LNCAP (cell line): ENCODE data around the gene TRIO.

Source experiments
- TF ChIP-seq, protein P1 (sequence below): fragments of 450-650 bp; IDR thresholded peaks from 2 replicates; pipeline ENCODE4 v1.5.1; 2017; ENCODE audit warnings: mild to moderate bottlenecking

The TRIO gene

DNA sequence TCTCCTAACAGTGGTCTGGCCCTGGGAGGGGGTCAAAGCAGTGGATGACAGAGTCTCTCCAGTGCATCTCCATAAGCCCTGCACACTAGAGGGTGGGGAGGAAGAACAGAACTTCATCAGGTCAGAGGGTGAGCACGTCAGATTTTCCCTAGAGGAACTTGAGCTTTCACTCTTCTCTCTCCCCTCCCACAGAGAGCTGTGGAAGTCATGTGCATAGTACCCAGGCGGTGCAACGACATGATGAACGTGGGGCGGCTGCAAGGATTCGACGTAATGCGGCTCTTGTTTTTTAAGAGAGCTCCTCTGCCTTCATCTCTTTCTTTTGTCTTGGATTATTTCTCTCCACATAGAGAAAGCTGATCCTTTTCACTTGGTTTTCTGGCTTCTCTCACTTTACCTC lies 338.2 kb downstream of the TRIO start:
- TF ChIP-seq, protein P1, sequence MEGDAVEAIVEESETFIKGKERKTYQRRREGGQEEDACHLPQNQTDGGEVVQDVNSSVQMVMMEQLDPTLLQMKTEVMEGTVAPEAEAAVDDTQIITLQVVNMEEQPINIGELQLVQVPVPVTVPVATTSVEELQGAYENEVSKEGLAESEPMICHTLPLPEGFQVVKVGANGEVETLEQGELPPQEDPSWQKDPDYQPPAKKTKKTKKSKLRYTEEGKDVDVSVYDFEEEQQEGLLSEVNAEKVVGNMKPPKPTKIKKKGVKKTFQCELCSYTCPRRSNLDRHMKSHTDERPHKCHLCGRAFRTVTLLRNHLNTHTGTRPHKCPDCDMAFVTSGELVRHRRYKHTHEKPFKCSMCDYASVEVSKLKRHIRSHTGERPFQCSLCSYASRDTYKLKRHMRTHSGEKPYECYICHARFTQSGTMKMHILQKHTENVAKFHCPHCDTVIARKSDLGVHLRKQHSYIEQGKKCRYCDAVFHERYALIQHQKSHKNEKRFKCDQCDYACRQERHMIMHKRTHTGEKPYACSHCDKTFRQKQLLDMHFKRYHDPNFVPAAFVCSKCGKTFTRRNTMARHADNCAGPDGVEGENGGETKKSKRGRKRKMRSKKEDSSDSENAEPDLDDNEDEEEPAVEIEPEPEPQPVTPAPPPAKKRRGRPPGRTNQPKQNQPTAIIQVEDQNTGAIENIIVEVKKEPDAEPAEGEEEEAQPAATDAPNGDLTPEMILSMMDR = no peak

DNA sequence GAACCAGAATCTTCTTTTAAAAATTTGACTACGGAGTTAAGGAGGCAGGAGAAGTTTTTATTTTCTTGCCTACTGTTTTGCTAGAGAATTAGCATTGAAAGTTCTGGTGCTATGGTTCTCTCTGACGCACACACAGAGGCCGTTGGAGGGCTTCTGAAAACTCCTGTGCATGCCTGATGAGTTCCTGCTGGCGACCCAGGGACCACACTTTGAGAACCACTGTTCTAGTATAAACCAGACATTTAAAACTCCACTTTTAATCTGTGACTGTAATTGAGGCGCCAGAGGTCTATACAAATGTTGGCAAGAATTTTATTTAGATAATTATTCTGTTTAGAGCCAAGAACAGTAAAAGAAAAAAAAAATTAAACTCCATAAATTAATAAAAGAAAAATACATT lies 338.9 kb downstream of the TRIO start:
- TF ChIP-seq, protein P1 = no peak

DNA sequence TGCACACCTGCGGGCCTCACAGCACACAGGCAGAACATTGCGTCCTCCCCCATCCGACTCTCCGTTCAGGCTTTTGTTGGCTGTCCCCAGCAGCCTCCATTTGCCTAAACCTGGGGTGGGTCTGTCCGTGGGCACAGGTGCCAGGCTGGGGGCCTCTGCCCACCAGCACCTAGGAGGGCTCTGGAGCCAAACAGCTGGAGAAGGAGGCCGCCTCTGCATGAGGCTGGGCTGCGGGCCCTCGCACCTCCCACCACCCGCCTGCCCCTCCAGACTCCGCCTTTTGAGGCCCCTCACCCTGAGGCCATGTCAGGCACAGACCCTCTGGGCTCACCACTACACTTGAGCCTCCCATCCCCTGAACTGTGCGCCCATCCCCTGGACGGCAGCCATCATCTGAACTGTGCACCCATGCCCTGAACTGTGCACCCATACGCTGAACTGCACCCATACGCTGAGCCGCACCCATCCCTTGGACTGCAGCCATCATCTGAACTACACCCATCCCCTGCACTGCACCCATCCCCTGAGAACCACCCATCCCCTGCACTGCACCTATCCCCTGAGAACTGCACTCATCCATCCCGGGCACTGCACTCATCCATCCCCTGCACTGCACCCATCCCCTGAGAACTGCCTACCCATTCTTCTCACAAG lies 340.5 kb downstream of the TRIO start:
- TF ChIP-seq, protein P1 = no peak

DNA sequence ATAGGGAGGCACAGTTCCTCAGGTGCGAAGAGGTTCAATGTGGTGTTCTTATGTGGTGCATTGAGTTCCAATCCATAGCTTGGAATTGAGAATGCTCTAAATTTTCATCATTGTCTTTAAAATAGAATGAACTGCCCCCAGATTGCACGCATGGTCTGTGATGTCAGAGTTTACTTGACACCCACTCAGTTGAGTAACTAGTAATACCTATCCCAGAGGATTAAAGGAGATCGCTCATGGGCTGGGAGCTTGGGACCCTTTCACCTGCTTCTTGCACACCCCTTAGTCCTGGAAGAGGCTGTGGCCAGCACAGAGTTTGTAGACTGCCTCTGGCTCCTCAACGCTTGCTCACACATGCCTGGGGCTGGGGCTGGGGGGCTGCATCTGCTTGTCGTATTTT lies 343.3 kb downstream of the TRIO start:
- TF ChIP-seq, protein P1 = no peak

DNA sequence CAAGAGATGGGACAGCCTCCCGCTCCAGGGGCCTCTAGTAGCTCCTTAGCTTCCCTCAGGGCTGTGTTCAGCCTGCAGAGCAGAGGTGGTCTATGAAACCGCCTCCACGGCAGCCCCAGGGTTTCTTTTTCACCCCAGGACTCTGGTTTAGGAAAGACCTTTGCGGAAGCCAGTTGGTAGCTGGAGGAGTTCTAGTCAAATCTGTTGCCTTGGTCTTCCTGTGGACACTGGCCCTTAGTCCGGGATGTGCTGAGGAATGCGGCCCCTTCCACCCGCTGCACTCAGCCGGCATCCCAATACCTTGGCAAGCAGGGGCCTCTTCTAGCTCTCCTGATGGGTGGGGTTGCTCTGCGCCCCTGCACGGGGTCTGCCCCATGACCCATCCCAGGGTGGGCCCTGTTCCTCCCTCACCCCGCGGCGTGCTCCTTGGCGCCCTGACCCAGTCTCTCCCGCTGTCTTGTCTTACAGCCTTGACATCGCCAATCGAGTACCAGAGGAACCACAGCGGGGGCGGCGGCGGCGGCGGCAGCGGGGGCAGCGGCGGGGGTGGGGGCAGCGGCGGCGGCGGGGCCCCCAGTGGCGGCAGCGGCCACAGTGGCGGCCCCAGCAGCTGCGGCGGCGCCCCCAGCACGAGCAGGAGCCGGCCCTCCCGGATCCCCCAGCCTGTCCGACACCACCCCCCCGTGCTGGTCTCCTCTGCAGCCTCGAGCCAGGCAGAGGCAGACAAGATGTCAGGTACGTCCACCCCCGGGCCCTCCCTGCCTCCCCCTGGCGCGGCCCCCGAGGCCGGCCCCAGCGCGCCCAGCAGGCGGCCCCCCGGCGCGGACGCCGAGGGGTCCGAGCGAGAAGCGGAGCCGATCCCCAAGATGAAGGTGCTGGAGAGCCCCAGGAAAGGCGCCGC lies 344.1 kb downstream of the TRIO start:
- TF ChIP-seq, protein P1 = no peak

GRCh38 chr5:14487897-14488570 lies 344.9 kb downstream of the TRIO start:
- TF ChIP-seq, protein P1 = no peak

GRCh38 chr5:14488709-14489108 lies 345.6 kb downstream of the TRIO start:
- TF ChIP-seq, protein P1 = no peak
